IMR-90 (cell line): Measurements from ENCODE around the gene SCN10A.

ENCODE experiments used
- CTCF ChIP-seq: conservative IDR thresholded peaks from 2 replicates; pipeline ENCODE4 v1.5.1; 2012; ENCODE audit warnings: mild to moderate bottlenecking, low read depth, low read length, improper control_type of control experiment
- POLR2A ChIP-seq: IDR thresholded peaks from 2 replicates; pipeline ENCODE4 v1.6.1; 2012; ENCODE audit warnings: mild to moderate bottlenecking, low read depth, low read length
- RFX5 ChIP-seq: IDR thresholded peaks from 2 replicates; pipeline ENCODE4 v1.8.0; 2012; ENCODE audit warnings: low read depth, mild to moderate bottlenecking, low read length, moderate library complexity
- SMC3 ChIP-seq: fragments of 150-350 bp; IDR thresholded peaks from 2 replicates; pipeline ENCODE4 v1.6.1; 2016; ENCODE audit warnings: low read depth, mild to moderate bottlenecking, antibody characterized with exemption, low read length, moderate library complexity
- TF ChIP-seq, protein P1 (sequence below): fragments of 150-350 bp; IDR thresholded peaks from 2 replicates; pipeline ENCODE4 v1.6.1; 2017; ENCODE audit warnings: mild to moderate bottlenecking, antibody characterized with exemption, low read length, low read depth

DNA sequence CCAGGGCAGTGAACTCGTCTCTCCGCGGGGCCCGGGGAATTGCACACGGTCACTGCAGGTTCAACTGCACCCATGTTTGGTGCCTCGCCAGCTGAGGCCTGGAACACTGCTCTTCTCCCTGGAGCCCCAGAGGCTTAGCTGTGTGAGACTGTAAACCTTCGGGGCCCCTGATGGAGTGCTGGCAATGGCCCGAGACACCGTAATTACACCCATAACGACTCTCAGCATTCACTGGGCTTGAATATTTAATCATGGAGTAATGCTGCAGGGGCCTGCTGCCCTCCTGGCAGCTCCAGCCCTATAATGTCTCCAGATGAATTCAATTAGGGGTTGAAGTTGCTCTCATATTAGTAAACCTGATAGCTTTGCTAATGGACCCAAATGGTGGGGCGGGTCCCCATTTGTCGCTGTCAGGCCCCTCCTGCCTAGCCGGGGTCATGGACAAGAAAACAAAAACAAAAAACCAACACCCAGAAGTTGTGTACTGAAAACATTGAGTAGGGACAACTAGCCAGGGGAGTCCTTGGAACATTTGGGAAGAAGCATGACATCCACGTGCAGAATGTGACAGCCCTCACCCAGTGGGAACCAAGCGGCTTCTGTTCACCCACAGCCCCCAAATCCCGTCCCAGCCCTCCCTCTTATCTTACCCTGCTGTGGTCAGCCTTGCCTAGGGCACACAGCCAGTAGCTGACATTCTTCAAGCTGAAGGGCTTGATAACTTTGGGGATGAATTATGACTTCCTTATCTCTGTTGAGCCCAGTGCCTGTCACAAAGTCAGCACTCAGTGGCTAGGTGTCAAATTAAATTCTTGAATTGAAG, 92.2 kb downstream of the SCN10A start:
- TF ChIP-seq CTCF, result no peak
- TF ChIP-seq, protein P1, sequence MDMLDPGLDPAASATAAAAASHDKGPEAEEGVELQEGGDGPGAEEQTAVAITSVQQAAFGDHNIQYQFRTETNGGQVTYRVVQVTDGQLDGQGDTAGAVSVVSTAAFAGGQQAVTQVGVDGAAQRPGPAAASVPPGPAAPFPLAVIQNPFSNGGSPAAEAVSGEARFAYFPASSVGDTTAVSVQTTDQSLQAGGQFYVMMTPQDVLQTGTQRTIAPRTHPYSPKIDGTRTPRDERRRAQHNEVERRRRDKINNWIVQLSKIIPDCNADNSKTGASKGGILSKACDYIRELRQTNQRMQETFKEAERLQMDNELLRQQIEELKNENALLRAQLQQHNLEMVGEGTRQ, result no peak
- no peak for TF ChIP-seq RFX5
- no peak for TF ChIP-seq SMC3
- TF ChIP-seq POLR2A, result no peak
